Activated T-cell treated with anti-CD3 and anti-CD28 coated beads for 1 hour (primary cell): ENCODE data around the gene NPHP1.
"Not testable (repeated sequence)": the region's sequence is repeated elsewhere in the genome, so short reads cannot be mapped to it uniquely, and the experiment has no call there.

ENCODE experiments used
- DNase-seq: peaks from one replicate; pipeline ENCODE4 v3.0.0-alpha.2; 2020; ENCODE audit warnings: low read depth

Gene NPHP1

GRCh38 chr2:110204408-110205385, at the start of gene NPHP1:
Gene NPHP1 (minus strand): TSS chr2:110205013. CDS start chr2:110204968, 45 bp downstream.
- DNase-seq: peak; percentile 66

- DNase-seq: not testable (repeated sequence)
Measured at GRCh38 chr2:110248081-110248795, 43.4 kb upstream of the NPHP1 start.

- DNase-seq: not testable (repeated sequence)
Measured at GRCh38 chr2:110245488-110246435, 40.9 kb upstream of the NPHP1 start.

- DNase-seq: not testable (repeated sequence)
Measured at GRCh38 chr2:110243283-110243682, 38.5 kb upstream of the NPHP1 start.

- DNase-seq: not testable (repeated sequence)
Measured at GRCh38 chr2:110234514-110234913, 29.7 kb upstream of the NPHP1 start.

- DNase-seq: not testable (repeated sequence)
Measured at GRCh38 chr2:110229886-110230285, 25.1 kb upstream of the NPHP1 start.

GRCh38 chr2:110222626-110223025, 17.8 kb upstream of the NPHP1 start:
- not testable (repeated sequence) for DNase-seq

GRCh38 chr2:110221938-110222337, 17.1 kb upstream of the NPHP1 start:
- no peak for DNase-seq

GRCh38 chr2:110220190-110220564, 15.4 kb upstream of the NPHP1 start:
- DNase-seq: no peak

- no peak for DNase-seq
Measured at GRCh38 chr2:110219496-110220189, 14.8 kb upstream of the NPHP1 start.

GRCh38 chr2:110218889-110219288, 14.1 kb upstream of the NPHP1 start:
- not testable (repeated sequence) for DNase-seq

- DNase-seq: no peak
Measured at GRCh38 chr2:110216803-110217202, 12.0 kb upstream of the NPHP1 start.

GRCh38 chr2:110216199-110216598, 11.4 kb upstream of the NPHP1 start:
- DNase-seq: no peak

- DNase-seq: no peak
Measured at GRCh38 chr2:110215566-110216158, 10.8 kb upstream of the NPHP1 start.

GRCh38 chr2:110215091-110215490, 10.3 kb upstream of the NPHP1 start:
- no peak for DNase-seq

- DNase-seq: not testable (repeated sequence)
Measured at GRCh38 chr2:110213522-110213921, 8.7 kb upstream of the NPHP1 start.

GRCh38 chr2:110211938-110212858, 7.4 kb upstream of the NPHP1 start, which contains the start of gene MTLN:
Gene MTLN (minus strand): TSS chr2:110212547. CDS start chr2:110212525, 22 bp downstream.
- DNase-seq: peak; percentile 30

GRCh38 chr2:110205660-110206455, 1.0 kb upstream of the NPHP1 start:
- no peak for DNase-seq

- DNase-seq: no peak
Measured at GRCh38 chr2:110198016-110198415, 6.8 kb downstream of the NPHP1 start.
